Heart left ventricle (tissue), 13 donors: ENCODE measurements around the gene FZD8.

ENCODE experiments used
- CTCF ChIP-seq, 12 donors: fragments of 200-600 bp; sonication (generic) in 4 of 12; IDR thresholded peaks; one replicate each; pipeline versions ENCODE4 v1.5.0 to v1.8.0; 2018 to 2022; ENCODE audit warnings: antibody characterized with exemption in 12 of 12, mild to moderate bottlenecking in 5 of 12
- POLR2A ChIP-seq, 2 donors: fragments of 450-650 bp; IDR thresholded peaks; one replicate each; pipeline ENCODE4 v1.6.1; 2017; ENCODE audit warnings: antibody characterized with exemption in 2 of 2, mild to moderate bottlenecking in 2 of 2, moderate library complexity in 2 of 2
- donor health status: ischemic (EF 13 %, LVEDD 7.1; RV severe dilation, severe dysfunction).
- donor health status: DM: no; HTN: yes; CAD: no.
- donor health status: DM: no; HTN: no; CAD: no.
- donor health status: ischemic (EF 25% LVEDD 6.9; RV normal size, moderate dysfunction).
- donor health status: ischemic (EF 25% LVEDD 5.7; RV mildly dilated, moderate dysfunction).
- donor health status: ischemic (EF 35%, LVEDD 5.7; RV mildly dilated, moderate dysfunction).
- donor health status: nonischemic (EF 11% LVEDD 7.7; RV severe dilation, severe dysfunction).
- donor health status: DM: yes; HTN: yes; CAD: no.
- donor health status: PGD.
- donor health status: ischemic (EF 29% LVEDD 5.4; RV normal size, mild dysfunction).
- donor health status: nonischemic (EF 23%, LVEDD 6.1; RV moderate dilation, normal function).

DNA sequence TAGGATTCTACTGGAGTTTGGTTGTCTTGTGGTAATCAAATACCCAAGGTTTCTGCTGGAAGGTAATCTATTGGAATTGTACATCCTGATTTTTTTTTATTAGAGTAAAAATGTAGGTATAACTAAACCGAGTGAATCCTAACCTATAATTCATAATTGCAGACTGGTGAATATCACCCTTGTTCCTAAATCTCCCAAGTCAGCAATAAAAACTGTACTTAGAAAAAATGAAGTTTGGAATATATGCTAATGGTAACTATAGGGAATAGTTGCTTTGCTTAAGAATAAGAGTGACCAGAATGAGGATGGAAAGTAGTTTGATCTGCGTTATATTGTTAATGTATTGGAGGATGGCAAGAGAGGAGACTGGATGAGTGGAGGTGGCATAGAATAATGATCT lies 10.7 kb upstream of the FZD8 start:
- TF ChIP-seq CTCF (IDR thresholded peaks at IDR 0.05) (no peak), POLR2A (IDR thresholded peaks at IDR 0.05) (no peak)
